Activated T-helper 17 cell treated with anti-CD3 and anti-CD28 coated beads, Interleukin-2, amount 50 U/mL, for 72 hours (primary cell): ENCODE measurements around the gene CCDC116. TPM values are rescaled to one million over a fixed set of nuclear protein-coding genes. Genes with fewer than 3 reads are reported as not detected.
"Not testable (repeated sequence)": the region's sequence is repeated elsewhere in the genome, so short reads cannot be mapped to it uniquely, and the experiment has no call there.

Experiments used
- ATAC-seq: fragments of 150-1000 bp; cut with Tn5 transposase; replicated peaks from 2 replicates; pipeline ENCODE4 v1.10.0; 2021; ENCODE audit warnings: mild to moderate bottlenecking, moderate library complexity
- H3K27ac Mint-ChIP-seq: one replicate; pipeline ENCODE4 v1.8.0; 2022; ENCODE audit warnings: mixed read lengths
- H3K27me3 Mint-ChIP-seq: one replicate; pipeline ENCODE4 v1.8.0; 2022; ENCODE audit warnings: mixed read lengths
- H3K36me3 Mint-ChIP-seq: one replicate; pipeline ENCODE4 v1.8.0; 2022; ENCODE audit warnings: low read depth, mild to moderate bottlenecking, mixed read lengths
- H3K4me1 Mint-ChIP-seq: one replicate; pipeline ENCODE4 v1.8.0; 2022; ENCODE audit warnings: mixed read lengths
- H3K4me3 Mint-ChIP-seq: one replicate; pipeline ENCODE4 v1.8.0; 2022; ENCODE audit warnings: mild to moderate bottlenecking, mixed read lengths
- H3K9me3 Mint-ChIP-seq: one replicate; pipeline ENCODE4 v1.8.0; 2022; ENCODE audit warnings: mixed read lengths
- total RNA-seq, 2 donors: library from RNA; stranded (reverse); gene quantifications; one replicate each; pipeline ENCODE4 v1.2.3, GENCODE V29; 2022

The CCDC116 gene
- total RNA-seq, 2 donors from 2014 or later: 0.29 to 0.37 TPM

DNA sequence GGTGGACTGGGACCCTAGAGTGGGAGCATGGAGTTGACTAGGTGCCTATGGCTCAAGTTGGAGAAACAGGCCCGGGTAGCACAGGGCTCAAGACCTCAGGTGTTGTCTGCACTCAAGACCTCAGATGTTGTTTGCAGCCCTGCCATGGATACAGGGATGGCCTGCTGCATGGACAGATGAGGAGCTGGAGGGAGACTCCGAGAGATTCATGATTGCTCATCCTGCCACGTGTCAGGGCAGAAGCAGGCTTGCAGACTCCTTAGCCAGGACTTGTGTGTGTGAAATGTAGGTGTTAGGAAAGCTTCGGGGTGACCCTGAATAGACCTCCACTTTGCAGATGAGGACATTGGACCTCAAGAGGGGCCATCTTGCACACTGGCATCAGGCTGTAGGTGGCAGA lies 921 bp downstream of the CCDC116 start:
- no peak for ATAC-seq
- Mint-ChIP-seq H3K27me3 (no peaks in the 10 kb centered on the region), H3K27ac (no peak overlapping the region), H3K4me1 (peaks cover 5% of the 10 kb centered on the region), H3K36me3 (peaks cover 7% of the 10 kb centered on the region), H3K9me3 (no peaks in the 10 kb centered on the region), H3K4me3 (no peak overlapping the region)

- Mint-ChIP-seq H3K4me1 (peaks cover 4% of the 10 kb centered on the region), H3K27me3 (no peaks in the 10 kb centered on the region), H3K36me3 (peaks cover 4% of the 10 kb centered on the region), H3K4me3 (no peak overlapping the region), H3K9me3 (no peaks in the 10 kb centered on the region), H3K27ac (no peak overlapping the region)
- ATAC-seq: no peak
Measured at GRCh38 chr22:21634081-21634480, 1.5 kb downstream of the CCDC116 start.

GRCh38 chr22:21634844-21635243 lies 2.3 kb downstream of the CCDC116 start:
- no peak overlapping the region for H3K4me3 Mint-ChIP-seq
- H3K27me3 Mint-ChIP-seq: no peaks in the 10 kb centered on the region
- no peaks in the 10 kb centered on the region for H3K9me3 Mint-ChIP-seq
- H3K4me1 Mint-ChIP-seq: peaks cover 4% of the 10 kb centered on the region
- no peaks in the 10 kb centered on the region for H3K36me3 Mint-ChIP-seq
- ATAC-seq: no peak
- H3K27ac Mint-ChIP-seq: no peak overlapping the region

GRCh38 chr22:21635771-21636510 lies 3.4 kb downstream of the CCDC116 start:
- no peak for ATAC-seq
- Mint-ChIP-seq H3K4me3 (no peak overlapping the region), H3K4me1 (peaks cover 5% of the 10 kb centered on the region), H3K27me3 (no peaks in the 10 kb centered on the region), H3K27ac (no peak overlapping the region), H3K9me3 (no peaks in the 10 kb centered on the region), H3K36me3 (no peaks in the 10 kb centered on the region)

DNA sequence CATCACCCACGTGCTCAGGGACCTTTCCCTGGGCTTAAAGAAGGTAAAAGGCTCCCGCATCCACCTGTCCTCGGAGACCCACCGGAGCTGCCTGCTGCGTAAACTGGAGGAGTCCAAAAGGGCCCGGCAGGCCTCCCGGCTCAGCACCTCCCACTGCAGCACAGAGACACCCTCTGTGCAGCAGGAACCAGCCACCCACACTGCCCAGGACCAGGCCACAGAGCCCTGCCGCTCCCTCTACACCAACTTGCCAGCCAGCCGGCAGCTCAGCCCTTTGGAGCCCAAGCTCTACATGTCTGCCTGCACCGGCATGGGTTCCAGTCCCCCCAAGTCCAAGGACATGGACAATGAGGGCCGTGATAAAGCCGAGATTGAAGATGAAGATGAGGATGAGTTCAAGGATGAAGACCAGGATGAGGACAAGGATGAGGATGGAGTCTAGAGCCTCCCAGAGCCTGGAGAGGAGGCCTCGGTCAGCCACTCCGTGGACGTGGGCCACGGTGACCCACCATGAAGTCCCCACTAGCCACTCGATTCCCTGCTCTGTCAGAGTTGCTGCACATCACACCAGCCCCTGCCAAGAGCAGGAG lies 4.2 kb downstream of the CCDC116 start:
- peaks cover 11% of the 10 kb centered on the region for H3K4me1 Mint-ChIP-seq
- no peak for ATAC-seq
- no peaks in the 10 kb centered on the region for H3K36me3 Mint-ChIP-seq
- no peaks in the 10 kb centered on the region for H3K9me3 Mint-ChIP-seq
- no peak overlapping the region for H3K27ac Mint-ChIP-seq
- no peak overlapping the region for H3K4me3 Mint-ChIP-seq
- no peaks in the 10 kb centered on the region for H3K27me3 Mint-ChIP-seq

DNA sequence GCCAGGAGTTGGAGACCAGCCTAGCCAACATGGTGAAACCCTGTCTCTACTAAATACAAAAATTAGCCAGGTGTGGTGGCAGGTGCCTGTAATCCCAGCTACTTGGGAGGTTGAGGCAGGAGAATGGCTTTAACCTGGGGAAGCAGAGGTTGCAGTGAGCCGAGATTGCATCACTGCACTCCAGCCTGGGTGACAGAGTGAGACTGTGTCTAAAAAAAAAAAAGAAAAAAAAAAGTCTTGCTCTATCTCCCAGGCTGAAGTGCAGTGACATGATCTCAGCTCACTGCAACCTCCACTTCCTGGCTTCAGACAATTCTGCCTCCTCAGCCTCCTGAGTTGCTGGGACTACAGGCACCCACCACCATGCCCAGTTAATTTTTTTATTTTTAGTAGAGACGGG lies 4.9 kb downstream of the CCDC116 start:
- H3K4me1 Mint-ChIP-seq: peaks cover 15% of the 10 kb centered on the region
- H3K9me3 Mint-ChIP-seq, H3K36me3 Mint-ChIP-seq, H3K27me3 Mint-ChIP-seq, ATAC-seq, H3K4me3 Mint-ChIP-seq, H3K27ac Mint-ChIP-seq: not testable (repeated sequence)

- Mint-ChIP-seq H3K27me3 (no peaks in the 10 kb centered on the region), H3K9me3 (no peaks in the 10 kb centered on the region), H3K4me1 (peaks cover 22% of the 10 kb centered on the region), H3K27ac (no peak overlapping the region), H3K4me3 (no peak overlapping the region), H3K36me3 (peaks cover 15% of the 10 kb centered on the region)
- no peak for ATAC-seq
Measured at GRCh38 chr22:21639359-21639758, 6.8 kb downstream of the CCDC116 start.

- no peak for ATAC-seq
- Mint-ChIP-seq H3K27ac (no peak overlapping the region), H3K4me3 (peak overlapping the region; percentile 81), H3K9me3 (no peaks in the 10 kb centered on the region), H3K4me1 (peaks cover 22% of the 10 kb centered on the region), H3K36me3 (peaks cover 28% of the 10 kb centered on the region), H3K27me3 (no peaks in the 10 kb centered on the region)
Measured at GRCh38 chr22:21640810-21641209, 8.2 kb downstream of the CCDC116 start.

GRCh38 chr22:21641417-21641788 lies 8.8 kb downstream of the CCDC116 start:
- no peak for ATAC-seq
- peaks cover 22% of the 10 kb centered on the region for H3K4me1 Mint-ChIP-seq
- peaks cover 34% of the 10 kb centered on the region for H3K36me3 Mint-ChIP-seq
- H3K27ac Mint-ChIP-seq: peak overlapping the region; percentile 63
- H3K27me3 Mint-ChIP-seq: no peaks in the 10 kb centered on the region
- H3K4me3 Mint-ChIP-seq: peak overlapping the region; percentile 81
- no peaks in the 10 kb centered on the region for H3K9me3 Mint-ChIP-seq

- no peaks in the 10 kb centered on the region for H3K9me3 Mint-ChIP-seq
- peak within 1 kb of the TSS; percentile 81 for H3K4me3 Mint-ChIP-seq
- peaks cover 40% of the 10 kb centered on the region for H3K36me3 Mint-ChIP-seq
- peaks cover 22% of the 10 kb centered on the region for H3K4me1 Mint-ChIP-seq
- H3K27ac Mint-ChIP-seq: peak within 1 kb of the TSS; percentile 63
- peak; percentile 99 for ATAC-seq
- no peaks in the 10 kb centered on the region for H3K27me3 Mint-ChIP-seq
Measured at GRCh38 chr22:21641789-21642583, 9.4 kb downstream of the CCDC116 start, which contains the start of gene SDF2L1. Gene SDF2L1 (plus strand): TSS chr22:21642302. CDS start chr22:21642337, 35 bp downstream.

GRCh38 chr22:21642584-21643448 lies 10.3 kb downstream of the CCDC116 start:
- no peak for ATAC-seq
- peaks cover 41% of the 10 kb centered on the region for H3K36me3 Mint-ChIP-seq
- no peaks in the 10 kb centered on the region for H3K9me3 Mint-ChIP-seq
- no peaks in the 10 kb centered on the region for H3K27me3 Mint-ChIP-seq
- H3K4me1 Mint-ChIP-seq: peaks cover 22% of the 10 kb centered on the region
- H3K27ac Mint-ChIP-seq: peak overlapping the region; percentile 63
- H3K4me3 Mint-ChIP-seq: peak overlapping the region; percentile 81

DNA sequence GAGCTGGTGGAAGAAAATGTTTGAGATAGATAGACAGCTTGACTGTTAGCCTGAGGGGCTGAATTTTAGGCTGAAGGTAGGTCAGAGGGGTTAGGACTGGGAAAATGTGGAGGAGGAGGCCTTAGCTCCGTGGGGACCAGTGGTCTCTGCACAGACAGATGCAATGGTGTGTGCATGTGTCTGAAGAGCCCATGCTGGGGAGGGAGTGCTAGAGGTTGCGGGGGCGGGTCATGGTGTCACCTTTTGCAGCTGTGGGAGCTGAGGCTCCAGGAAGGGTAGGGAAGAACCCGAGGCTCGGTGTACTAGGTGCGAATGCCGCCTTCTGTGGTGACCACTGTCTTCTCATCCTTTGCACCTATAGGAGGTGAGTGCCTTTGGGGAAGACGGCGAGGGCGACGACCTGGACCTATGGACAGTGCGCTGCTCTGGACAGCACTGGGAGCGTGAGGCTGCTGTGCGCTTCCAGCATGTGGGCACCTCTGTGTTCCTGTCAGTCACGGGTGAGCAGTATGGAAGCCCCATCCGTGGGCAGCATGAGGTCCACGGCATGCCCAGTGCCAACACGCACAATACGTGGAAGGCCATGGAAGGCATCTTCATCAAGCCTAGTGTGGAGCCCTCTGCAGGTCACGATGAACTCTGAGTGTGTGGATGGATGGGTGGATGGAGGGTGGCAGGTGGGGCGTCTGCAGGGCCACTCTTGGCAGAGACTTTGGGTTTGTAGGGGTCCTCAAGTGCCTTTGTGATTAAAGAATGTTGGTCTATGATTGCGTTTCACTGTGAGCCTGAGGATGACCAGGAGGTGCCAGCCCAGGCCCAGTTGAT lies 11.2 kb downstream of the CCDC116 start:
- peak overlapping the region; percentile 81 for H3K4me3 Mint-ChIP-seq
- peaks cover 49% of the 10 kb centered on the region for H3K36me3 Mint-ChIP-seq
- no peaks in the 10 kb centered on the region for H3K9me3 Mint-ChIP-seq
- H3K4me1 Mint-ChIP-seq: peaks cover 22% of the 10 kb centered on the region
- H3K27ac Mint-ChIP-seq: peak overlapping the region; percentile 63
- ATAC-seq: no peak
- no peaks in the 10 kb centered on the region for H3K27me3 Mint-ChIP-seq

GRCh38 chr22:21645513-21645912 lies 13.0 kb downstream of the CCDC116 start:
- H3K27me3 Mint-ChIP-seq, H3K27ac Mint-ChIP-seq, H3K4me3 Mint-ChIP-seq, ATAC-seq, H3K9me3 Mint-ChIP-seq: not testable (repeated sequence)
- peaks cover 58% of the 10 kb centered on the region for H3K36me3 Mint-ChIP-seq
- H3K4me1 Mint-ChIP-seq: peaks cover 22% of the 10 kb centered on the region
